DMS53 treated with DMSO at 0.1 percent for 48 hours (cell line): Measurements from ENCODE around the gene ZFP91.

Experiments used
- DNase-seq: peaks from one replicate; lab custom pipeline; 2025; ENCODE audit not compliant: unreplicated experiment; lab: John Stamatoyannopoulos, UW

The ZFP91 gene

DNA sequence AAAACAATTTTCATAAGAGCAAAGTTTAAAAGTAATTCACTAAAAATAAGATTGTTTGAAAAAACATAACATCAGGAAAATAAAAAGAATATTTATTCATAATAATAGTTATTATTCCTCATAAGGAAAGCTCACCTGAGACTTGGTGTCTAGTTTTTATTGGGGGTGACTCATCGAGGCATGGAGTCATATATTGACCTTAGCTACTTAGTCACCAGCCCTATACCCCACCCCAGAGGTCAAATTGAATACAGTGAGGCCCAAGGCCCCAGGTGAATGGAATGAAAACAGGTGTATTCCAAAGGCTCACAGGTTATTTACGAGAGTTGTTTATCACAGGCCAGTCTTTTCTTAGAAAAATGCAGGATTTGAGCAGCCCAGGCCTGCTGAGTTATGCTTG lies 80.5 kb downstream of the ZFP91 start:
- DNase-seq, result peak; percentile 9

DNA sequence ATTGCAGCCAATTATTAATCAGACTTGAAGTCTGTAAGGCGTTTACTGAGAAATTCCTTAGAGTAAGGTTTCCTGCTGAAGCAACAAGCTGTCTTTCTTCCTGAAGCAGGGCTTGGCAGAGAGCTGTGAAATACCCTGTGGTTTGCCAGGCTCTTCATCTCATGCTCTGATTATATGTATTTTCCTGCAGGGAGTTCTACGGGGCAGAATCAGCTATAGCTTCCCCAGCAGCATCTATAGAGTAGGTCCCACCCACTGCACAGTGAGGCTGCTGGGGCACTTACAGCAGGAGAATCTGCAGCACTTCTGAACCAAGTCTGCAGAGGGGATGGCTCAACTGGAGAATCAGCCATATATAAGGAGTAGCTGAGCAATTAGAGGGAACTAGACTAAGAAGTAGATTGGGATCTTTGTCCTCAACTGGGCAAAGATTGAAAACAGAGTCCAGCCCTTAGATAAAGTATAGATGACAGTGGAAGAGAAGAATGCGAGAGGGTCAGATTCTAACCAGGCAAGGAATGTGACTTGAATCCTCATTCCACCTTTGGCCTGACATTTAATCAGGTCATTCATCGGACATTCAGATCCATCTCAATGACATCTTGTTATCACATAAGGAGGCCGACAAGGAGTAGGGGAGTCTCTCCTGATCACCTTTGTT lies 81.2 kb downstream of the ZFP91 start:
- DNase-seq, result no peak
